Measurements from ENCODE around the gene PYM1.

PYM1 gene

GRCh38 chr12:55927588-55928502 lies at the start of gene PYM1:
Gene PYM1, minus strand, starts transcription at chr12:55927894. Its CDS starts 133 bp downstream, at chr12:55927761.
- peak; percentile 58 for DNase-seq (ENCODE audit: low read depth)

- peak; percentile 65 for DNase-seq (ENCODE audit: low read depth)
Measured at GRCh38 chr12:55974308-55974730, 46.6 kb upstream of the PYM1 start.

GRCh38 chr12:55973599-55974307 lies 46.1 kb upstream of the PYM1 start, which contains the start of gene RAB5B:
Gene RAB5B, plus strand, starts transcription at chr12:55974078. Its CDS starts 12,883 bp downstream, at chr12:55986961.
- peak; percentile 100 for DNase-seq (ENCODE audit: low read depth)

GRCh38 chr12:55972911-55973598 lies 45.4 kb upstream of the PYM1 start:
- peak; percentile 53 for DNase-seq (ENCODE audit: low read depth)

- no peak for DNase-seq (ENCODE audit: low read depth)
Measured at GRCh38 chr12:55972456-55972855, 44.8 kb upstream of the PYM1 start.

GRCh38 chr12:55972042-55972441 lies 44.3 kb upstream of the PYM1 start:
- DNase-seq (ENCODE audit: low read depth) = peak; percentile 84

- peak; percentile 36 for DNase-seq (ENCODE audit: low read depth)
Measured at GRCh38 chr12:55970775-55971174, 43.1 kb upstream of the PYM1 start.

- DNase-seq (ENCODE audit: low read depth) = no peak
Measured at GRCh38 chr12:55969356-55969755, 41.7 kb upstream of the PYM1 start.

GRCh38 chr12:55966408-55967281 lies 39.0 kb upstream of the PYM1 start, which contains the start of gene CDK2:
Gene CDK2, plus strand, starts transcription at chr12:55966830. Its CDS starts 179 bp downstream, at chr12:55967009.
- peak; percentile 69 for DNase-seq (ENCODE audit: low read depth)

- peak; percentile 10 for DNase-seq (ENCODE audit: low read depth)
Measured at GRCh38 chr12:55965941-55966407, 38.3 kb upstream of the PYM1 start, which contains the start of gene PMEL. Gene PMEL, minus strand, starts transcription at chr12:55966042. Its CDS starts 31 bp downstream, at chr12:55966011.

- no peak for DNase-seq (ENCODE audit: low read depth)
Measured at GRCh38 chr12:55965240-55965639, 37.5 kb upstream of the PYM1 start.

- DNase-seq (ENCODE audit: low read depth) = no peak
Measured at GRCh38 chr12:55963760-55964159, 36.1 kb upstream of the PYM1 start.

- no peak for DNase-seq (ENCODE audit: low read depth)
Measured at GRCh38 chr12:55957106-55957859, 29.6 kb upstream of the PYM1 start.

GRCh38 chr12:55955800-55956508 lies 28.3 kb upstream of the PYM1 start:
- DNase-seq (ENCODE audit: low read depth) = peak; percentile 69

- DNase-seq (ENCODE audit: low read depth) = no peak
Measured at GRCh38 chr12:55955344-55955743, 27.6 kb upstream of the PYM1 start.

GRCh38 chr12:55946553-55946952 lies 18.9 kb upstream of the PYM1 start:
- no peak for DNase-seq (ENCODE audit: low read depth)

- no peak for DNase-seq (ENCODE audit: low read depth)
Measured at GRCh38 chr12:55942577-55943136, 15.0 kb upstream of the PYM1 start.

- DNase-seq (ENCODE audit: low read depth) = no peak
Measured at GRCh38 chr12:55942055-55942454, 14.4 kb upstream of the PYM1 start.

GRCh38 chr12:55940065-55940732 lies 12.5 kb upstream of the PYM1 start:
- peak; percentile 86 for DNase-seq (ENCODE audit: low read depth)
